OCI-M2 (cell line): ENCODE results near the gene ACOX2.

Source experiments
- DNase-seq: peaks from one replicate; lab custom pipeline; 2025; ENCODE audit not compliant: unreplicated experiment; lab: John Stamatoyannopoulos, UW

Gene ACOX2

GRCh38 chr3:58536501-58537411 lies at the start of gene ACOX2:
Gene ACOX2 (minus strand): TSS chr3:58537190. CDS start chr3:58535106, 2,084 bp downstream.
- no peak for DNase-seq

- no peak for DNase-seq
Observed at GRCh38 chr3:58585994-58586393, 49.0 kb upstream of the ACOX2 start.

GRCh38 chr3:58585005-58585786 lies 48.2 kb upstream of the ACOX2 start:
- DNase-seq: no peak

- DNase-seq: no peak
Observed at GRCh38 chr3:58584690-58585004, 47.7 kb upstream of the ACOX2 start.

- no peak for DNase-seq
Observed at GRCh38 chr3:58581328-58582091, 44.5 kb upstream of the ACOX2 start.

- DNase-seq: no peak
Observed at GRCh38 chr3:58580826-58581327, 43.9 kb upstream of the ACOX2 start.

GRCh38 chr3:58578873-58579272 lies 41.9 kb upstream of the ACOX2 start:
- no peak for DNase-seq

- no peak for DNase-seq
Observed at GRCh38 chr3:58577269-58577821, 40.4 kb upstream of the ACOX2 start, which contains the start of gene FAM107A. Gene FAM107A (minus strand): TSS chr3:58577391. CDS start chr3:58569860, 7,531 bp downstream.

GRCh38 chr3:58576716-58577115 lies 39.7 kb upstream of the ACOX2 start:
- no peak for DNase-seq

GRCh38 chr3:58575971-58576652 lies 39.1 kb upstream of the ACOX2 start:
- no peak for DNase-seq

- no peak for DNase-seq
Observed at GRCh38 chr3:58574682-58575081, 37.7 kb upstream of the ACOX2 start.

- no peak for DNase-seq
Observed at GRCh38 chr3:58574106-58574505, 37.1 kb upstream of the ACOX2 start.

GRCh38 chr3:58573640-58574039 lies 36.6 kb upstream of the ACOX2 start:
- DNase-seq: no peak

- DNase-seq: no peak
Observed at GRCh38 chr3:58572634-58573230, 35.7 kb upstream of the ACOX2 start.

- DNase-seq: no peak
Observed at GRCh38 chr3:58572013-58572633, 35.1 kb upstream of the ACOX2 start.

GRCh38 chr3:58570851-58571250 lies 33.9 kb upstream of the ACOX2 start:
- DNase-seq: no peak

- no peak for DNase-seq
Observed at GRCh38 chr3:58569287-58570001, 32.5 kb upstream of the ACOX2 start.

GRCh38 chr3:58568572-58569286 lies 31.7 kb upstream of the ACOX2 start:
- peak; percentile 47 for DNase-seq
